ENCODE data around the gene SLC27A3. TPM values are rescaled to one million over a fixed set of nuclear protein-coding genes. Genes with fewer than 3 reads are reported as not detected.

The SLC27A3 gene
- total and polyA plus RNA-seq, 10 of the 15 experiments (the other 5 are each of a cell fraction or from before 2014, with no cell fraction given) = 2.6 to 18.1 (median 8.3) TPM

GRCh38 chr1:153769221-153769620 is 6.0 kb upstream of the SLC27A3 start:
- POLR2A ChIA-PET = interaction anchor here (0.9 kb wide), 1 partner anchor 37 kb away, joined by 4 read pairs; no protein-coding TSS in a partner anchor
- H4K20me1 ChIP-seq (ENCODE audit: control insufficient read depth, insufficient read depth) = no peaks in the 10 kb centered on the region
- no TSS peak for BruUV-seq (replicated peaks)

More at GRCh38 chr1:153769221-153769620, 6.0 kb upstream of the SLC27A3 start:
- TF ChIP-seq TAF1 (IDR thresholded peaks at IDR 0.05; ENCODE audit: borderline replicate concordance, low read depth, low read length) (no peak), MLLT1 (IDR thresholded peaks at IDR 0.05) (no peak), CREM (IDR thresholded peaks at IDR 0.05; ENCODE audit: low read depth) (no peak), SREBF2 (IDR thresholded peaks at IDR 0.05; ENCODE audit: low read length) (no peak), MAX (IDR thresholded peaks at IDR 0.05; ENCODE audit: low read depth, low read length) (no peak), BACH1 (IDR thresholded peaks at IDR 0.05; ENCODE audit: borderline replicate concordance) (no peak), BCL3 (IDR thresholded peaks at IDR 0.05; ENCODE audit: borderline replicate concordance, insufficient read depth, low read depth, low read length, poor library complexity, severe bottlenecking) (no peak), JUND (IDR thresholded peaks at IDR 0.05; ENCODE audit: low read depth, low read length) (no peak), TCF7 (IDR thresholded peaks at IDR 0.05; ENCODE audit: borderline replicate concordance) (no peak), HCFC1 (IDR thresholded peaks at IDR 0.05; ENCODE audit: low read length) (no peak), ATF2 (IDR thresholded peaks at IDR 0.05; ENCODE audit: low read length) (no peak), SIN3A (IDR thresholded peaks at IDR 0.05; ENCODE audit: low read depth, low read length) (no peak)
- Histone ChIP-seq H3K9me3 (replicated peaks; ENCODE audit: control insufficient read depth, insufficient read depth, low read length) (no peaks in the 10 kb centered on the region), H3K4me3 (no peak overlapping the region), H3K36me3 (ENCODE audit: control insufficient read depth in 2 of 2, insufficient read depth in 2 of 2, low read length in 1 of 2) (peaks cover 39 to 45% of the 10 kb centered on the region in 2 experiments), H3K4me2 (ENCODE audit: control insufficient read depth, insufficient read depth) (no peak overlapping the region), H2AFZ (ENCODE audit: control insufficient read depth, low read depth, low read length) (no peak overlapping the region), H3K27ac (ENCODE audit: control insufficient read depth, insufficient read depth) (no peak overlapping the region), H3K79me2 (ENCODE audit: control insufficient read depth, insufficient read depth, low read length) (no peaks in the 10 kb centered on the region), H3K27me3 (replicated peaks in 1 of 2; ENCODE audit: control insufficient read depth in 2 of 2, insufficient read depth in 2 of 2, low read length in 1 of 2) (no peaks in the 10 kb centered on the region), H3K9ac (ENCODE audit: control insufficient read depth, insufficient read depth, low read length) (no peak overlapping the region), H3K4me1 (ENCODE audit: control insufficient read depth, insufficient read depth, low read length) (no peaks in the 10 kb centered on the region)
- CTCF ChIA-PET = interaction anchor here (0.6 to 1.3 kb wide), 6 partner anchors 19 to 126 kb away, joined by 3 to 4 read pairs (median 3); partner anchors contain the start of gene NPR1
- 85% methylated on average over 3 of the region's 3 CpGs for WGBS (ENCODE audit: insufficient coverage, insufficient replicate concordance, low lambda C conversion rate, missing lambda C conversion rate)
- no peak for DNase-seq (ENCODE audit: low read depth, low spot score)
- ATAC-seq = no peak
- in situ Hi-C loops (cut with MboI) = no loop called here
- RAD21 ChIA-PET (ENCODE audit: unreplicated experiment) = interaction anchor here (0.6 kb wide), 1 partner anchor 23 kb away, joined by 3 read pairs; no protein-coding TSS in a partner anchor
- no peak for FAIRE-seq
- SMC1A ChIA-PET (ENCODE audit: uncharacterized antibody, unreplicated experiment) = interaction anchor here (0.6 to 2.0 kb wide), 4 partner anchors 23 to 119 kb away, joined by 3 to 6 read pairs (median 3); partner anchors contain the start of gene NPR1
- intact Hi-C loops (cut with micrococcal nuclease; ENCODE audit: unreplicated experiment) = no loop called here

Measured in GM12878 (cell line).